Measurements from ENCODE around the gene KLHL8.

The KLHL8 gene

GRCh38 chr4:87220094-87220822 is at the start of gene KLHL8:
TSS of gene KLHL8 (minus strand) at chr4:87220618. CDS start at chr4:87195539, 25,079 bp downstream.
- peak; percentile 79 for DNase-seq

GRCh38 chr4:87270144-87270543 is 49.7 kb upstream of the KLHL8 start:
- no peak for DNase-seq

- no peak for DNase-seq
Measured at GRCh38 chr4:87268411-87268810, 48.0 kb upstream of the KLHL8 start.

GRCh38 chr4:87266986-87267385 is 46.6 kb upstream of the KLHL8 start:
- no peak for DNase-seq

- no peak for DNase-seq
Measured at GRCh38 chr4:87262886-87263285, 42.5 kb upstream of the KLHL8 start.

- no peak for DNase-seq
Measured at GRCh38 chr4:87260477-87260876, 40.1 kb upstream of the KLHL8 start.

GRCh38 chr4:87258677-87259076 is 38.3 kb upstream of the KLHL8 start:
- DNase-seq, result no peak

- no peak for DNase-seq
Measured at GRCh38 chr4:87257523-87257922, 37.1 kb upstream of the KLHL8 start.

- no peak for DNase-seq
Measured at GRCh38 chr4:87255755-87256154, 35.3 kb upstream of the KLHL8 start.

- no peak for DNase-seq
Measured at GRCh38 chr4:87251106-87251505, 30.7 kb upstream of the KLHL8 start.

- DNase-seq, result no peak
Measured at GRCh38 chr4:87250294-87250693, 29.9 kb upstream of the KLHL8 start.

GRCh38 chr4:87249332-87250019 is 29.1 kb upstream of the KLHL8 start:
- no peak for DNase-seq

- no peak for DNase-seq
Measured at GRCh38 chr4:87243426-87244053, 23.1 kb upstream of the KLHL8 start.

GRCh38 chr4:87241336-87241735 is 20.9 kb upstream of the KLHL8 start:
- DNase-seq, result no peak

- no peak for DNase-seq
Measured at GRCh38 chr4:87240341-87240740, 19.9 kb upstream of the KLHL8 start.

- no peak for DNase-seq
Measured at GRCh38 chr4:87239821-87240220, 19.4 kb upstream of the KLHL8 start.

- no peak for DNase-seq
Measured at GRCh38 chr4:87239194-87239593, 18.8 kb upstream of the KLHL8 start.

- no peak for DNase-seq
Measured at GRCh38 chr4:87236861-87237260, 16.4 kb upstream of the KLHL8 start.

GRCh38 chr4:87235020-87235671 is 14.7 kb upstream of the KLHL8 start:
- no peak for DNase-seq

GRCh38 chr4:87232216-87232615 is 11.8 kb upstream of the KLHL8 start:
- no peak for DNase-seq

- DNase-seq, result no peak
Measured at GRCh38 chr4:87230806-87231205, 10.4 kb upstream of the KLHL8 start.

GRCh38 chr4:87229979-87230378 is 9.6 kb upstream of the KLHL8 start:
- no peak for DNase-seq

- DNase-seq, result no peak
Measured at GRCh38 chr4:87228262-87228860, 7.9 kb upstream of the KLHL8 start.

Data from activated T-cell treated with anti-CD3 and anti-CD28 coated beads for 4 hours (primary cell).